ENCODE data around the gene TMED10. TPM values are rescaled to one million over a fixed set of nuclear protein-coding genes. Genes with fewer than 3 reads are reported as not detected.

Gene TMED10
- total and polyA plus RNA-seq, 2 donors from 2014 or later, result 222 to 401 TPM

DNA sequence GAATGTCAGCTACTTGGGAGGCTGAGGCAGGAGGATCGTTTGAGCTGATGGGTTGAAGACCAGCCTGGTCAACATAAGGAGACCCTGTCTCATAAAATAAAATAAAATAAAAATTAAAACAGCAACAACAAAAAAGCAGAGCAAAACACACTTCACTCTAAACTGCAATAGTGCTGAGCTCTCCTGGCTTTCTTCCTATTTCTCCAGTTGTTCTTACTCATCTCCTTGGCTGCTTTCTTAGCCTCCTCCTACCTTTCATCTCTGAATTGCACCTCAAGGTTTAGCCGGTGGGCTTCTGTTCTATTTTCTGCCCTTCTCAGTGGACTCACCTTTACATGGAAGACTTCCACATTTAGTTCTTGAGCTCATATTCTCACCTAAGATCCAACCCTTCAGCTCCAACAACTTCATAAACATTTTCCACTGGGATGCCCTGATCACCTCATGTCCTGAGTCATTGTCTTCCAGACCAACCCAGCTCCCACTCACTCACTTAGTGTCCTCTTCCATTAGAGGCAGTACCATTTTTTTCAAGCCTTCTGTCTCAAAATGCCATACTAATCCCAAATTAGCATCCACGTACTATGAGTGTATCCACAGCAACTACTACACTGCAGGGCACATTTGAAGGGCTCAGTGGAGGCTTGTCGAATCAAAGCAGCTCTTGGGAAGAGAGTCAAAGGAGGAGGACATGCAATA, 41.2 kb upstream of the TMED10 start:
- Histone ChIP-seq H3K4me1 (ENCODE audit: control insufficient read depth in 2 of 3, insufficient read depth in 2 of 3, low read depth in 1 of 3, low read length in 3 of 3) (peaks cover 0 to 2% (median 0%) of the 10 kb centered on the region in 3 donors), H3K4me3 (ENCODE audit: low read length in 3 of 3) (no peak overlapping the region), H3K27ac (ENCODE audit: low read depth in 2 of 2, low read length in 2 of 2) (no peak overlapping the region), H3K9me3 (ENCODE audit: control insufficient read depth in 2 of 3, insufficient read depth in 1 of 3, low read length in 3 of 3) (no peaks in the 10 kb centered on the region), H3K9ac (ENCODE audit: low read length in 3 of 3) (no peak overlapping the region), H3K36me3 (ENCODE audit: control insufficient read depth in 2 of 3, insufficient read depth in 3 of 3, low read length in 3 of 3) (no peaks in the 10 kb centered on the region), H3K27me3 (ENCODE audit: control insufficient read depth, insufficient read depth, low read length) (no peaks in the 10 kb centered on the region)
- no peak for FAIRE-seq
- TF ChIP-seq, protein P1, sequence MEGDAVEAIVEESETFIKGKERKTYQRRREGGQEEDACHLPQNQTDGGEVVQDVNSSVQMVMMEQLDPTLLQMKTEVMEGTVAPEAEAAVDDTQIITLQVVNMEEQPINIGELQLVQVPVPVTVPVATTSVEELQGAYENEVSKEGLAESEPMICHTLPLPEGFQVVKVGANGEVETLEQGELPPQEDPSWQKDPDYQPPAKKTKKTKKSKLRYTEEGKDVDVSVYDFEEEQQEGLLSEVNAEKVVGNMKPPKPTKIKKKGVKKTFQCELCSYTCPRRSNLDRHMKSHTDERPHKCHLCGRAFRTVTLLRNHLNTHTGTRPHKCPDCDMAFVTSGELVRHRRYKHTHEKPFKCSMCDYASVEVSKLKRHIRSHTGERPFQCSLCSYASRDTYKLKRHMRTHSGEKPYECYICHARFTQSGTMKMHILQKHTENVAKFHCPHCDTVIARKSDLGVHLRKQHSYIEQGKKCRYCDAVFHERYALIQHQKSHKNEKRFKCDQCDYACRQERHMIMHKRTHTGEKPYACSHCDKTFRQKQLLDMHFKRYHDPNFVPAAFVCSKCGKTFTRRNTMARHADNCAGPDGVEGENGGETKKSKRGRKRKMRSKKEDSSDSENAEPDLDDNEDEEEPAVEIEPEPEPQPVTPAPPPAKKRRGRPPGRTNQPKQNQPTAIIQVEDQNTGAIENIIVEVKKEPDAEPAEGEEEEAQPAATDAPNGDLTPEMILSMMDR (IDR thresholded peaks at IDR 0.05; ENCODE audit: borderline replicate concordance, extremely low read depth, insufficient read depth), result no peak
- DNase-seq, result no peak
- intact Hi-C loops (cut with DNase I), result no loop called here

DNA sequence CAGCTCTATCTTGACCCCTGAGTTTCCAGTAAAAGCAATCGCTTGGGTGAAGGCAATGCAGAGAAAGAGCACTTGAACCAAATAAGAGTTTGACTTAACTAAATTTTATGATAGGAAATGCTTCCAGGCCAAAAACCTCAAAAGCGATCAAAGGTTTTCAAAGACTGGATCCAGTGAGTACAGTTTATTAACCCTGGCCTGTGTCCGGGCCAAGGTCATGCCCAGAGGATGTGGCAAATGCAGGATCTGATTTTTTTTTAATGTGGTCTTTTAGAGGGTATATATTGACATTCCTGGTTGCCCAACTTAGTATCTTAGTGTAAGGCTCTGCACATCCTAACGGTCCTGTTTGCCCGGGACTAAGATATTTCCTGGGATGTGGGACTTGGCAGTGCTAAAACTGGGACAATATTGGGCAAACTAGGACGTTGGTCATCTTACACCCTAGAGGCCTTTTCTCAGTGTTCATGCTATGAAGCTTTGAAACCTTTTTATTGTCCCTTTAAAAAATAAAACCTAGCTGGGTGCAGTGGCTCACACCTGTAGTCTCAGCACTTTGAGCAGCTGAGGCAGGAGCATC, 40.1 kb upstream of the TMED10 start:
- no peak for DNase-seq
- Histone ChIP-seq H3K27ac (ENCODE audit: low read depth in 2 of 2, low read length in 2 of 2) (no peak overlapping the region), H3K36me3 (ENCODE audit: control insufficient read depth in 2 of 3, insufficient read depth in 3 of 3, low read length in 3 of 3) (no peaks in the 10 kb centered on the region), H3K4me3 (ENCODE audit: low read length in 3 of 3) (no peak overlapping the region), H3K27me3 (ENCODE audit: control insufficient read depth, insufficient read depth, low read length) (no peaks in the 10 kb centered on the region), H3K4me1 (ENCODE audit: control insufficient read depth in 2 of 3, insufficient read depth in 2 of 3, low read depth in 1 of 3, low read length in 3 of 3) (no peaks in the 10 kb centered on the region), H3K9ac (ENCODE audit: low read length in 3 of 3) (no peak overlapping the region), H3K9me3 (ENCODE audit: control insufficient read depth in 2 of 3, insufficient read depth in 1 of 3, low read length in 3 of 3) (no peaks in the 10 kb centered on the region)
- TF ChIP-seq, protein P1 (IDR thresholded peaks at IDR 0.05; ENCODE audit: borderline replicate concordance, extremely low read depth, insufficient read depth), result no peak
- intact Hi-C loops (cut with DNase I), result no loop called here
- FAIRE-seq, result no peak

GRCh38 chr14:75215520-75215919, 39.1 kb upstream of the TMED10 start:
- TF ChIP-seq, protein P1 (IDR thresholded peaks at IDR 0.05; ENCODE audit: borderline replicate concordance, extremely low read depth, insufficient read depth), result no peak
- Histone ChIP-seq H3K9ac (ENCODE audit: low read length in 3 of 3) (no peak overlapping the region), H3K4me1 (ENCODE audit: control insufficient read depth in 2 of 3, insufficient read depth in 2 of 3, low read depth in 1 of 3, low read length in 3 of 3) (no peaks in the 10 kb centered on the region), H3K9me3 (ENCODE audit: control insufficient read depth in 2 of 3, insufficient read depth in 1 of 3, low read length in 3 of 3) (no peaks in the 10 kb centered on the region), H3K4me3 (ENCODE audit: low read length in 3 of 3) (no peak overlapping the region), H3K27me3 (ENCODE audit: control insufficient read depth, insufficient read depth, low read length) (no peaks in the 10 kb centered on the region), H3K27ac (ENCODE audit: low read depth in 2 of 2, low read length in 2 of 2) (no peak overlapping the region), H3K36me3 (ENCODE audit: control insufficient read depth in 2 of 3, insufficient read depth in 3 of 3, low read length in 3 of 3) (no peaks in the 10 kb centered on the region)
- FAIRE-seq (no peak), DNase-seq (no peak)
- intact Hi-C loops (cut with DNase I), result no loop called here

Measured in kidney (tissue), 14 donors.